Superior temporal gyrus (tissue), 1 donor: ENCODE results near the gene CDH4.

Source experiments
- DNase-seq: peaks from one replicate; pipeline ENCODE4 v3.0.0-alpha.2; 2016; ENCODE audit errors: extremely low spot score

Gene CDH4

GRCh38 chr20:61802721-61803311 lies 550.8 kb downstream of the CDH4 start:
- no peak for DNase-seq

- DNase-seq: no peak
Measured at GRCh38 chr20:61803416-61803914, 551.4 kb downstream of the CDH4 start.

- DNase-seq: peak; percentile 17
Measured at GRCh38 chr20:61803915-61804751, 552.1 kb downstream of the CDH4 start.

GRCh38 chr20:61804752-61805295 lies 552.8 kb downstream of the CDH4 start:
- DNase-seq: no peak

GRCh38 chr20:61805365-61805764 lies 553.3 kb downstream of the CDH4 start:
- no peak for DNase-seq

GRCh38 chr20:61805781-61806180 lies 553.7 kb downstream of the CDH4 start:
- DNase-seq: no peak

GRCh38 chr20:61806314-61806713 lies 554.3 kb downstream of the CDH4 start:
- DNase-seq: no peak

- DNase-seq: no peak
Measured at GRCh38 chr20:61806995-61807394, 554.9 kb downstream of the CDH4 start.

GRCh38 chr20:61807471-61808160 lies 555.6 kb downstream of the CDH4 start:
- no peak for DNase-seq

GRCh38 chr20:61808447-61808846 lies 556.4 kb downstream of the CDH4 start:
- peak; percentile 17 for DNase-seq

- no peak for DNase-seq
Measured at GRCh38 chr20:61809006-61809770, 557.1 kb downstream of the CDH4 start.

- DNase-seq: no peak
Measured at GRCh38 chr20:61810066-61810737, 558.1 kb downstream of the CDH4 start.

- no peak for DNase-seq
Measured at GRCh38 chr20:61810738-61811135, 558.7 kb downstream of the CDH4 start.

GRCh38 chr20:61811166-61811565 lies 559.1 kb downstream of the CDH4 start:
- no peak for DNase-seq

- no peak for DNase-seq
Measured at GRCh38 chr20:61812121-61812844, 560.2 kb downstream of the CDH4 start.

GRCh38 chr20:61812845-61813485 lies 560.9 kb downstream of the CDH4 start:
- no peak for DNase-seq

- no peak for DNase-seq
Measured at GRCh38 chr20:61813791-61814190, 561.7 kb downstream of the CDH4 start.

GRCh38 chr20:61814244-61814643 lies 562.2 kb downstream of the CDH4 start:
- no peak for DNase-seq

- no peak for DNase-seq
Measured at GRCh38 chr20:61814726-61815125, 562.7 kb downstream of the CDH4 start.

GRCh38 chr20:61815176-61815575 lies 563.1 kb downstream of the CDH4 start:
- no peak for DNase-seq
